ENCODE measurements around the gene IFI27. TPM values are rescaled to one million over a fixed set of nuclear protein-coding genes. Genes with fewer than 3 reads are reported as not detected.

The IFI27 gene
- total RNA-seq, 4 donors from 2014 or later, result 65.6 to 179 (median 123) TPM

- Histone ChIP-seq H3K27ac (no peak overlapping the region), H3K27me3 (no peaks in the 10 kb centered on the region), H3K4me3 (no peak overlapping the region), H3K36me3 (no peaks in the 10 kb centered on the region), H3K4me1 (no peaks in the 10 kb centered on the region), H3K9me3 (no peaks in the 10 kb centered on the region)
- intact Hi-C loops (cut with DNase I; ENCODE audit: low total_unique reads) (no loop called here), in situ Hi-C loops (cut with MboI; ENCODE audit: low sequenced_read_pairs in 4 of 4) (no loop called here)
- no peak for TF ChIP-seq POLR2A (IDR thresholded peaks at IDR 0.05)
- no peak for TF ChIP-seq CTCF (IDR thresholded peaks at IDR 0.05 in 4 of 5, conservative IDR thresholded peaks at IDR 0.05 in 1 of 5)
- DNase-seq, result no peak
- no peak for ATAC-seq
Measured at GRCh38 chr14:94143711-94144110, 33.2 kb downstream of the IFI27 start.

GRCh38 chr14:94144765-94145164, 34.2 kb downstream of the IFI27 start:
- TF ChIP-seq POLR2A (IDR thresholded peaks at IDR 0.05) (no peak), CTCF (IDR thresholded peaks at IDR 0.05 in 4 of 5, conservative IDR thresholded peaks at IDR 0.05 in 1 of 5) (no peak)
- ATAC-seq, result no peak

GRCh38 chr14:94145902-94146527, 35.5 kb downstream of the IFI27 start:
- in situ Hi-C loops (cut with MboI; ENCODE audit: low sequenced_read_pairs in 4 of 4), result no loop called here
- no peaks in the 10 kb centered on the region for H3K4me1 ChIP-seq
- TF ChIP-seq CTCF (IDR thresholded peaks at IDR 0.05 in 4 of 5, conservative IDR thresholded peaks at IDR 0.05 in 1 of 5) (no peak), POLR2A (IDR thresholded peaks at IDR 0.05) (no peak)

More at GRCh38 chr14:94144765-94145164, 34.2 kb downstream of the IFI27 start:
- peak in 1 of 2 donors; percentile 18 for DNase-seq
- Histone ChIP-seq H3K27me3 (no peaks in the 10 kb centered on the region), H3K4me3 (no peak overlapping the region), H3K9me3 (no peaks in the 10 kb centered on the region), H3K4me1 (no peaks in the 10 kb centered on the region), H3K27ac (no peak overlapping the region), H3K36me3 (no peaks in the 10 kb centered on the region)
- in situ Hi-C loops (cut with MboI; ENCODE audit: low sequenced_read_pairs in 4 of 4) (no loop called here), intact Hi-C loops (cut with DNase I; ENCODE audit: low total_unique reads) (no loop called here)

GRCh38 chr14:94152676-94153075, 42.1 kb downstream of the IFI27 start:
- no peak overlapping the region for H3K27ac ChIP-seq
- no peak for DNase-seq
- in situ Hi-C loops (cut with MboI; ENCODE audit: low sequenced_read_pairs in 4 of 4), result no loop called here
- intact Hi-C loops (cut with DNase I; ENCODE audit: low total_unique reads), result no loop called here
- ATAC-seq, result no peak
- H3K4me1 ChIP-seq, result no peaks in the 10 kb centered on the region
- TF ChIP-seq POLR2A (IDR thresholded peaks at IDR 0.05) (no peak), CTCF (IDR thresholded peaks at IDR 0.05 in 4 of 5, conservative IDR thresholded peaks at IDR 0.05 in 1 of 5) (no peak)
- no peak overlapping the region for H3K4me3 ChIP-seq
- H3K36me3 ChIP-seq, result no peaks in the 10 kb centered on the region
- no peaks in the 10 kb centered on the region for H3K9me3 ChIP-seq
- peaks cover 0 to 3% (median 0%) of the 10 kb centered on the region in 3 donors for H3K27me3 ChIP-seq

More at GRCh38 chr14:94145902-94146527, 35.5 kb downstream of the IFI27 start:
- Histone ChIP-seq H3K27me3 (no peaks in the 10 kb centered on the region), H3K4me3 (no peak overlapping the region), H3K9me3 (no peaks in the 10 kb centered on the region), H3K36me3 (no peaks in the 10 kb centered on the region), H3K27ac (no peak overlapping the region)
- ATAC-seq (no peak), DNase-seq (no peak)
- intact Hi-C loops (cut with DNase I; ENCODE audit: low total_unique reads), result no loop called here
